Measurements from ENCODE around the gene PDCL2.

- TF ChIP-seq, protein P1, sequence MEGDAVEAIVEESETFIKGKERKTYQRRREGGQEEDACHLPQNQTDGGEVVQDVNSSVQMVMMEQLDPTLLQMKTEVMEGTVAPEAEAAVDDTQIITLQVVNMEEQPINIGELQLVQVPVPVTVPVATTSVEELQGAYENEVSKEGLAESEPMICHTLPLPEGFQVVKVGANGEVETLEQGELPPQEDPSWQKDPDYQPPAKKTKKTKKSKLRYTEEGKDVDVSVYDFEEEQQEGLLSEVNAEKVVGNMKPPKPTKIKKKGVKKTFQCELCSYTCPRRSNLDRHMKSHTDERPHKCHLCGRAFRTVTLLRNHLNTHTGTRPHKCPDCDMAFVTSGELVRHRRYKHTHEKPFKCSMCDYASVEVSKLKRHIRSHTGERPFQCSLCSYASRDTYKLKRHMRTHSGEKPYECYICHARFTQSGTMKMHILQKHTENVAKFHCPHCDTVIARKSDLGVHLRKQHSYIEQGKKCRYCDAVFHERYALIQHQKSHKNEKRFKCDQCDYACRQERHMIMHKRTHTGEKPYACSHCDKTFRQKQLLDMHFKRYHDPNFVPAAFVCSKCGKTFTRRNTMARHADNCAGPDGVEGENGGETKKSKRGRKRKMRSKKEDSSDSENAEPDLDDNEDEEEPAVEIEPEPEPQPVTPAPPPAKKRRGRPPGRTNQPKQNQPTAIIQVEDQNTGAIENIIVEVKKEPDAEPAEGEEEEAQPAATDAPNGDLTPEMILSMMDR (IDR thresholded peaks at IDR 0.05): no peak
- no peak for TF ChIP-seq POLR2A (IDR thresholded peaks at IDR 0.05)
- TF ChIP-seq EP300 (IDR thresholded peaks at IDR 0.05): no peak
Observed at GRCh38 chr4:55598641-55599040, 6.6 kb upstream of the PDCL2 start.
